GM12892 (cell line): ENCODE measurements around the gene CCAR1. TPM values are rescaled to one million over a fixed set of nuclear protein-coding genes. Genes with fewer than 3 reads are reported as not detected.
"Not testable (repeated sequence)": the region's sequence is repeated elsewhere in the genome, so short reads cannot be mapped to it uniquely, and the experiment has no call there.

Experiments used
- DNase-seq: peaks from one replicate; pipeline ENCODE4 v3.0.0; 2011; ENCODE audit not compliant: insufficient read length
- FAIRE-seq: peaks from 2 replicates; lab custom pipeline; 2011; peaks lifted over from hg19 to GRCh38; lab: Jason Lieb, UNC
- POLR2A ChIP-seq: IDR thresholded peaks from 2 replicates; pipeline ENCODE4 v1.6.1; 2011; ENCODE audit warnings: low read depth, low read length, control low read depth
- POLR2AphosphoS5 ChIP-seq: IDR thresholded peaks from 2 replicates; pipeline ENCODE4 v1.6.1; 2011; ENCODE audit warnings: low read depth, low read length, control low read depth
- TAF1 ChIP-seq: IDR thresholded peaks from 2 replicates; pipeline ENCODE4 v1.6.1; 2011; ENCODE audit warnings: low read depth, mild to moderate bottlenecking, control low read depth, low read length, borderline replicate concordance
- polyA plus RNA-seq: library from polyadenylated mRNA; unstranded; fragments of >200 nt; gene quantifications from one replicate; pipeline ENCODE4 v1.2.1, GENCODE V29; 2012; ENCODE audit warnings: missing spikeins, inconsistent platforms; ENCODE audit not compliant: missing spikeins

CCAR1 gene
- 47.2 TPM for polyA plus RNA-seq

DNA sequence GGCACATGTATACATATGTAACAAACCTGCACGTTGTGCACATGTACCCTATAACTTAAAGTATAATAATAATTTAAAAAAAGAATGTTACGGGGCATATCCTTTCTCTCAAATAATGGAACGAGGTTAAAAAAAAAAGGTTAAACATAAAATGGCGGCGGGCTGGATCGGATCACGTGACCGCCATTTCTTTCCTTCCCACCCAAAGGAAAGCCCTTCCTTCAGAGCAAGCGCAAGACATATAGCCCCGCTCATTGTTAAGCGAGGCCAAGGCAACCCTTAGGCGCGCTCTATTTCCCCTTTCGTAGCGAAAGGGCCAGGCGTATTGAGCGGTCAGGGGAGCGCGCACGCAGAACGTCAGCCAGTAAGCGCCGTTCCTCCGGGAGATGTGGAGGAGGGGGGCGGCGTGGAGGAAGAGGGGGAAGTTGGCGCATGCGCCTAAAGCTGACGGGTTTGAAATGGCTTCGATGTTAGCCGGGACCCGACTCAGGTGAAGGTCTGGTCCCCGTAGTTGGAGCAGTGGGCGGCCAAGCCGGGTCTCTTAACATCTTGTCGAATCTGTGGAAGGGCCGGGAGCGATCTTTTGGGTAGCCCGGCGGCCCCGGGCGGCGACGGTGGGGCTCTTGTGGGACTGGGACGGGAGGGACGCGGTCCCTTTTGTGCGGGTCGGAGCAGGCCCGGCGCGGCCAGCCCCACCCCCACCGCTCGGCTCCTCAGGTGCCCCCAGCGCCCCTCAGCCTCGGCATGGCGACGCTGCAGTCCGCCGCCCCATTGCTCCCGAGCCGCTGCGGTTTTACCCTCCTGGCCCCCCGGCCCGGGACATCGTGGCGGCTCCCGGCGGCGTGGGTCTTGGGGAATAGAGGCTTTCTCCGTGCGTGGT lies at the start of gene CCAR1:
Gene CCAR1 (plus strand): TSS at position 447 of the 880 bp plus-strand sequence. CDS start 1,266 bp downstream, outside the sequence.
- peak; percentile 93 for TF ChIP-seq POLR2AphosphoS5
- peak; percentile 89 for TF ChIP-seq POLR2A
- 0 out of 2 replicates have a peak, but pooled peaks have one; percentile 22 for TF ChIP-seq TAF1
- DNase-seq (peak; percentile 91), FAIRE-seq (peak; percentile 98)

- DNase-seq, result peak; percentile 30
- FAIRE-seq, result peak; percentile 44
- TF ChIP-seq POLR2A, result no peak
- no peak for TF ChIP-seq TAF1
- TF ChIP-seq POLR2AphosphoS5, result no peak
These were observed 36.6 kb upstream of the CCAR1 start for GRCh38 chr10:68684413-68684812.

- DNase-seq (no peak), FAIRE-seq (no peak)
- TF ChIP-seq POLR2AphosphoS5 (no peak), TAF1 (no peak), POLR2A (no peak)
These were observed 25.0 kb upstream of the CCAR1 start for GRCh38 chr10:68696018-68696417.

DNA sequence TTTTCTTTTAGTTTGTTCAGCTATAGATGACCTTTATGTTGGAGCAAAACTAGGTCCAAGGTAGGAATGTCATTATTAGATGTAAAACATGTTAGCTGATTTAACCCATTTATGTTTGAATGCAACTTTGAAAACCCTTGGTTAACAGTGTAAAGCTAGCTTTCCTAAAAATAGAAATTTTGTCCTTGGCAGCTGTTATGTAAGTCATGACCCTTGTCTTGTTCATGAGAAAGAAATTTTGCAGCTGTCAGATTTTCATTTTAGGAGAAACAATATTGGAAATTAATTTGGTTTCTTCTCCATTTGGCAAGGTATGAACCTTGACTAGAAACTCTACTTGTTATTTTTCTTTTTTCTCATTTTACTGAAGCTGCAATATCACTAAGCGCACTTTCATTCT lies 23.9 kb upstream of the CCAR1 start:
- FAIRE-seq, result no peak
- TF ChIP-seq TAF1, result no peak
- no peak for TF ChIP-seq POLR2A
- no peak for TF ChIP-seq POLR2AphosphoS5
- DNase-seq, result no peak

- FAIRE-seq (no peak), DNase-seq (no peak)
- TF ChIP-seq TAF1 (no peak), POLR2A (no peak), POLR2AphosphoS5 (no peak)
These were observed 20.8 kb upstream of the CCAR1 start for GRCh38 chr10:68700197-68700596.

DNA sequence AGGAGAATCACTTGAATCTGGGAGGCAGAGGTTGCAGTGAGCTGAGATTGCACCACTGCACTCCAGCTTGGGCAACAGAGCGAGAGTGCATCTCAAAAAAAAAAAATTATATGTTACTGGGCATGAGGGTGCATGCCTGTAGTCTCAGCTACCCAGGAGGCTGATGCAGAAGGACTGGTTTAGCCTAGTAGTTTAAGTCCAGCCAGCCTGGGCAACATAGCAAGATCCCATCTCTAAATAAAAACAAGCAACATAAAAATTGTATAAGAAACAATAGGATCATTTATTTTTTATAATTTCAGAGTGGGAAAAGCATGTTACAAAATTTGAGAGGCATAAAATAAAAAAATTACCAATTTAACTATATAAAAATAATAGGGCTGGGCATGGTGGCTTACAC lies 15.5 kb upstream of the CCAR1 start:
- no peak for FAIRE-seq
- TF ChIP-seq POLR2A (no peak), TAF1 (no peak), POLR2AphosphoS5 (no peak)
- no peak for DNase-seq

DNA sequence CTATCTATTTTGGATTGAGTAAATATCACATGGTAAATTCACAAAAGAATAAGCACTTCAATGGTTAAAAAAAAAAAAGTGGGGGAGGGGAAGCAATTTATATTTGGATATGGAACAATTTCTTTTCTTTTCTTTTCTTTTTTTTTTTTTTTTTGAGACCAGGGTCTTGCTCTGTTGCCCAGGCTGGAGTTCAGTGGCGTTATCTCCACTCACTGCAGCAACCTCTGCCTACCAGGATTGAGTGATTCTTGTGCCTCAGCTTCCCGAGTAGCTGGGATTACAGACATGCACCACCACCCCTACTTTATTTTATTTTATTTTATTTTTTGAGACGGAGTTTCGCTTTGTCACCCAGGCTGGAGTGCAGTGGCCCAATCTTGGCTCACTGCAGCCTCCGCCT lies 12.1 kb upstream of the CCAR1 start:
- FAIRE-seq, DNase-seq: not testable (repeated sequence)

DNA sequence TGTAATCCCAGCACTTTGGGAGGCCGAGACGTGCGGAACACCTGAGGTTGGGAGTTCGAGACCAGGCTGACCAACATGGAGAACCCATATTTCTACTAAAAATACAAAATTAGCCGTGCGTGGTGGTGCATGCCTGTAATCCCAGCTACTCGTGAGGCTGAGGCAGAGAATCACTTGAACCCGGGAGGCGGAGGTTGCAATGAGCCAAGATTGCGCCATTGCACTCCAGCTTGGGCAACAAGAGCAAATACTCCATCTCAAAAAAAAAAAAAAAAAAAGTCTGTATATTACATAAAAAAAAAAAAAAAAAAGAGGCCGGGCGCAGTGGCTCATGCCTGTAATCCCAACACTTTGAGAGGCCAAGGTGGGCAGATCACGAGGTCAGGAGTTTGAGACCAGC lies 8.0 kb upstream of the CCAR1 start:
- FAIRE-seq, result not testable (repeated sequence)

GRCh38 chr10:68717435-68717834 lies 3.6 kb upstream of the CCAR1 start:
- DNase-seq (no peak), FAIRE-seq (no peak)
- no peak for TF ChIP-seq TAF1
- TF ChIP-seq POLR2A, result no peak
- no peak for TF ChIP-seq POLR2AphosphoS5

More for the DNA sequence above, 8.0 kb upstream of the CCAR1 start:
- DNase-seq, result not testable (repeated sequence)

DNA sequence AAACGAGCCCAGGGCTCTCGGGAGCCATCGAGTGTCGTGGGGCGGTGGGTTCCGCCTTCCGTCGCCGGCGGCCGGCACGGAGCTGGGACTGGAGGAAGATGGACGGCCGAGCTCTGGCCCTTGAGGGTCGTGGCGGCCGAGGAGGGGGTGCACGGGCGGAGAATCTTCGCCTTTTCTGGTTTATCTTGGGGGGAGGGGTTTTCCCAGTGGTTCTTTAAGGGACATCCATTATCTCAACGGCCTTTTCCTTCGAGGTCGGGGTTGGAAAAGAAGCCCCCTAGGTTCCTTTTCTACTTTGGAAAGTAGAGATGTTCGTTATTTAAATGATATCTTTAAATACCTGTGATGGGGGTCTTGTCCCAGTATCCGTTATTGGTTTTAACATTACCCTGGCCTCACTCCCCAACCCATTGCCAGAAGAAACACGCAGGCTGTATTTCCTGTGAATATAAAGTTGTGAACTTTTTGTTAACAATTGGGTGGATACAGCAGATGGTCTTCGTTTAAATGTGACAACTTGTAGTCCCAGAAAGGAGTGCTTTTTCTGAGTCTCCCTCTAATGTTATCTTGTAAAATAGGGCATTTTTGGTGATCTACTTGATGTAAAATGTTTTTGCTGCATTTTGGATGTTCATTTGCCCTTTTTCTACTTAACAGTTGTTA lies 765 bp downstream of the CCAR1 start:
- DNase-seq (no peak), FAIRE-seq (peak; percentile 21)
- TF ChIP-seq POLR2AphosphoS5, result no peak
- TF ChIP-seq POLR2A, result no peak
- TF ChIP-seq TAF1, result no peak

- DNase-seq, result no peak
- no peak for TF ChIP-seq POLR2A
- TF ChIP-seq TAF1, result no peak
- TF ChIP-seq POLR2AphosphoS5, result no peak
- FAIRE-seq, result no peak
These were observed 4.0 kb downstream of the CCAR1 start for GRCh38 chr10:68725016-68725415.

DNA sequence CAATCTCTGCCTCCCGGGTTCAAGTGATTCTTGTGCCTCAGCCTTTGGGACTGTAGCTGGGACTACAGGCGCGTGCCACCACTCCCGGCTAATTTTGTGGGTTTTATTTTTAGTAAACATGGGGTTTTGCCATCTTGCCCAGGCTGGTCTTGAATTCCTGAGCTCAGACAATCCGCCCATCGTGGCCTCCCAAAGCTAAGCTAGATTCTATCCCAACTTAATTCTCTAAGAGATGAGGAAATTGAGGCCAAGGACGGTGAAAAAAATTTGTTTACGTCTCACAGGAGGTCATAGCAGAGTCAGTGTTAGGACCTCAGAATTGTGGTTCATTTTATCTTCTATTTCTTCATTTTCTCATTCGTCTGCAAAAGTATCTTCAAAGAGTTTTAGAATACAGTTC lies 6.1 kb downstream of the CCAR1 start:
- no peak for TF ChIP-seq POLR2A
- no peak for TF ChIP-seq TAF1
- TF ChIP-seq POLR2AphosphoS5, result no peak
- no peak for DNase-seq
- no peak for FAIRE-seq

DNA sequence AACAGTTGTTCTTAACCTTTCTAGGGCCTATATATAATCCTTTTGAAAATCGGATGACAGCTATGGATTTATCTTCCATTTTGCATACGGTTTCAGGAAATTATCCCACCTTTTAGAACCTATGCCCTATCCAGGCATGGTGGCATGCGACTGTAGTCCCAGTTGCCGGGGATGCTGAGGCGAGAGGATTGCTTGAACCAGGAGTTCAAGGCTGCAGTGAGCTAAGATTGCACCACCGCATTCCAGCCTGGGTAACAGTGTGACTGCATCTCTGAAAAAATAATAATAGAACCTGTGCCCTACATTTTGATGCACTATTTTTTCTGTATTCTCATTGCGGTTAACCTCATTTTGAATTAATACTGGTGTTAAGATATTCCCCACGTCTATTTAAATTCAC lies 11.6 kb downstream of the CCAR1 start:
- DNase-seq, result no peak
- no peak for FAIRE-seq
- TF ChIP-seq POLR2A, result no peak
